H4 (cell line): ENCODE measurements around the gene SERPINA10. TPM values are rescaled to one million over a fixed set of nuclear protein-coding genes. Genes with fewer than 3 reads are reported as not detected.
"Not testable (repeated sequence)": the region's sequence is repeated elsewhere in the genome, so short reads cannot be mapped to it uniquely, and the experiment has no call there.

Experiments used
- DNase-seq: peaks from one replicate; pipeline ENCODE4 v3.0.0-alpha.2; 2015; ENCODE audit warnings: low spot score
- total RNA-seq: library from RNA; depleted of rRNA; stranded (reverse); fragments of >200 nt; shearing (Covaris generic); gene quantifications from 2 replicates; pipeline ENCODE4 v1.2.3, GENCODE V29; 2014

Gene SERPINA10
- total RNA-seq, 1 experiment from 2014 or later = not detected

DNA sequence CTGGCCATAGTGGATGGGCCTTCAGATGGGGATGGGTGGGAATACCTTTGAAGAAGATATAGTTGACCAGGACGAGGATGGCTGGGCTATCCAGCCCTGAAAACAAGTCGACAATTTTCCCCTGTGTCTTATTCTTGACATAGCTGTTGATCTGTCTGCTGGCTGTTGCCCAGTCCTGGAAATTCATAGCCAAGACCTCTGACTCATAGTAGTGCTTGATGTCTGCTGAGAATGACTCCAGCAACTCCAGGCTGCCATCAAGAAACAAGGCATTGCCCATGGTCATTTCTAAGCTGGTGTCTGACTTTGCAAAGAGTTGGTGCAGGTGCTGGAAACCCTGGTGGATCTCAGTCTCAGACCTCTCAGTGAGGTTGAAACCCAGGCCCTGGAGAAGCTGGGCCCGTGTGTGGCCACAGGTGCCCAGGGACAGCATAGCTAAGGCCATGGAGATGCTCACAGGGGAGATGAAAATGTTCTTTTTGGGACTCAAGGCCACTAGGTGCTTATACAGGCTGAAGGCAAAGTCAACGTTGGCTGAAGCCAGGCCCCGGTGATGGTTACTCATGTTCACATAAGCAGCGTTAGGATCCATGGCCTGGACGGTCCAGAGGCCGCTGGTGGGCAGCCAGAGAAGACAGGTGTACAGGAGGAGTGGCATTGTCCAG lies 21.1 kb upstream of the SERPINA10 start:
- no peak for DNase-seq

DNA sequence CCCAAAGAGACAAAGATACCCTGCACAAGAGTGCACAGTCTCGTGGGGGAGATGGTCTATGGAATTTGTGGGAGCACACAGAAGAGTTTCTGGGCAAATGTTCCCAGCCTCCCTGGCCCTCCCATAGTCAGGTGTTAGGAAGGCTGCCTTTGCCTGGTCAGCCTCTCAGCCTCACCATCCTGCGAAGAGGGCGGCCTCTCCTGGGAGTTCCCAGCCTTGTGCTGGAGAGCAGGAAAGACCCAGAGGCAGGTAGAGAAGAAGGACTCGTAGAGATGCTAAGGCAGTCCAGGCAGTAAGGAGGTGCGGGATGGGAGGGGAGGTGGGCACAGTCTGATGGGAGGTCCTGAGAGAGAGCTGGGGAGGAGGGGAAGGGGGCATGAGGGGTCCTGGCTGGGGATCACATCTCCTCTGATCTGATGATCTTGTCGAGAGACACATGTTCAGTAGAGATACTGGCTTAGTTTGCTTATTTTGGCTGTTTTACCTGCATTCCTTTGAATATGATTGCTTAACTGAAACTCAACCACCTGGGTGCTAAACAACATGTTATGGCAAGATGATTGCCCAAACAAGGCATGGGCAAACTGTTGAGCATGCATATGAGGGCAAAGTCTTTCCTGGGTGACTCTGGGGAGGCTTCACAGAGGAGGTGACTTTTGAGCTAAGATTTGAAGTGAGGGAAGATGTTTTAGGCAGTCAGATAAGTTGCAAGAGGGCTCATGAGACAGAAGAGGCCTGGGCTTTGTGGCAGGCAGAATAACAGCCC lies 19.6 kb upstream of the SERPINA10 start:
- no peak for DNase-seq

DNA sequence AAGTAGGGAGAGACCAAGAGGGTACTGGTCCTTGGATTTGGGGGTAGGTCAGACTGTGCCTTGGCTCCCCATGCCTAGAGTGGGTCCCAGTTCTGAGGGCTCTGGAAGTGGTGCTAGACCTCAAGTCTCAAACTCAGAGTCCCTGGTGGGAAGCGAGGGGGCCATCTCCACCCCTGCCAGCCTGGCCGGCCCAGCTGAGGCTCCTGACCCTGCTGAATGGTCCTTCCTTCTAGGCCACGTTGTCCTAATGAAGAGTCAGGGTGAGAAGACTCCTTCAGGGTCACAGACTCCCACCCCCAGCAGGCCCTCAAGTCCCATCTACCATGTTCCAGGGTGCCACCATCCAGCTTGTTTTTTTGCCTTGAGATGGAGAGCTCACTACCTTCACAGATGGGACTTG lies 17.2 kb upstream of the SERPINA10 start:
- no peak for DNase-seq

DNA sequence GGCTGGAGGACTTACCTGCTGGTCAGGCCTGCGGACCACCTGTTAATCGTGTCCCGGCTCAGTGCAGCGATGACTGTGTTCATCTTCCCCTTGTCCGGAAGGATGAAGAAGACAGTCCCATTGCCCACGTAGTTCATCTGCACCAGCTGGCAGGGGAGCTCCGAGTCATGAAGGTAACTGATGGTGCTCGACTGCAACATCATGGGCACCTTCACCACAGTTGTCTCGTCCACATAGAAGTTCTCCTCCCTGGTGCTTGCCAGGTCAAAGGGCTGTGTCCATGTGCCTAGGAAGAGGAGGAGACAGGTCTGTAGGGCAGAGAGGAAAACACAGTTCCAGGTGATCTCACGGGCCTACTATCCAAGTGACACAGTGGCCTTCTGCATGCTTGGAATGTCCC lies 16.7 kb upstream of the SERPINA10 start:
- no peak for DNase-seq

DNA sequence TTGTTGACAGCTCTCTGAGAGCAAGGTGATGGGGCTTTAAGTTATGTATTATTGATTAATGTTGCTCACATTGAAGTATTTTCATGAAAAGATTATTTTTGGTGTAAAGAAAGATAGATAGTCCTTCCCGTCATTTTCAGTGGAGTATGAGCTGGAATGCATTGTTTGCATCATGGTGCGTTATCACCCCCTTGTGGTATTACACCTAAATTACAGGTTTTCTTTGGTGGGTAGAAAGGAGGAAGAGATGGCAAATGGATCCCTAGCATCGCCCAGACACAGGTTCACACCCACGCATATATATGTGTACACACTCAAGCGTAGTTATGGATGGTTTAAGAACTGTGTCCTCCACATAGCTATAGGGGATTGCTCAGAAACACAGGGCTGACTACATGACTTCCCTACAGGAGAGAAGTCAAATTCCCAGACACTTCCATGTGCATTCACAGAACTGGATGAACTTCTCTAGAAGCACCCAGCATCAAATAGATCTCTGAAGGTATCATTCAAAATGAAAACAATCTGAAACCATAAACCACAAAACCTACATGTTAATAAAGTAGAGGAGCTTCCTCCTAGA lies 14.4 kb upstream of the SERPINA10 start:
- no peak for DNase-seq

DNA sequence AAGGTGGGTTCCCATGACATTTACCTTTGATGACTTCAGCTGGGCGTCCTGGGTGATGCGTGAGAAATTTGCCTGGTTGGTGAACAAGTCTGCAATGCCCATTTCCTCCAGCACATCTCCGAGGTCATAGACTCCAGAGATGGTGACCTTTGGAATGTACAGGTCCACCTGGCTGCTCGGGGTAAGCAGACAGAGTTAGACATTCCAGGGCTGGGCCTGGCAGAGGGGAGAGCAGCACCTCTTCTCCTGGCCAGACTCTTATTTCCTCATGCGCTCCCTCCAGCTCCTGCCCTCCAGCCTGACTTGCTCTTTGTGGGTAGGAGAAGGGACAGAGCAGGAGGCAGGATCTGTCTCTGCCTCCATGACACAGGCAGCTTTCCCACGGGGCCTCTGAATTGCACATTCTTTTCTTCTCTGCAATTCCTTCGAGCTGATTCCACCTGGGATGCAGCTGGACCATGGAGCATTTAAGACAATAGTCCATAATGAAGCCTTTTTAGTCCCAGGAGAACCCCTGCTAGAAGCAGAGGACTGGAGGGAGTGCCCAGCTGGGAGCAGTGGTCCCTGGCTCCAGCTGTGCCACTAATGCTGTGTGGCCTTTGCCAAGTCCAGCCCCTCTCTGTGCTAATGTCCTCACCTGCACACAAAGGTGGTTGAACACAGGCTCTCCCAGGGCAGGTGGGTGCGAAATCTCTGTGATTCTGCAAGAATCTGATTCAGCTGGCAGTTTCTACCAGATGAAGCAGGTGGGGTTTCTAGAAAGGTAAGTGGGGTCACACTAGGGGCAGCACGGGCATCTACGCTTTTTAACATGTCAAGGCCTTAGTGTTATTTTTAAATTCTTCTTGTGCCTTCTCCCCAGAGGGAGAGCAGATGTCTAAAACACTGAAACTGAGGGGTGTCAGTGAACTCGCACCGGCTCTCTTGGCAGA lies 13.2 kb upstream of the SERPINA10 start:
- DNase-seq = no peak

DNA sequence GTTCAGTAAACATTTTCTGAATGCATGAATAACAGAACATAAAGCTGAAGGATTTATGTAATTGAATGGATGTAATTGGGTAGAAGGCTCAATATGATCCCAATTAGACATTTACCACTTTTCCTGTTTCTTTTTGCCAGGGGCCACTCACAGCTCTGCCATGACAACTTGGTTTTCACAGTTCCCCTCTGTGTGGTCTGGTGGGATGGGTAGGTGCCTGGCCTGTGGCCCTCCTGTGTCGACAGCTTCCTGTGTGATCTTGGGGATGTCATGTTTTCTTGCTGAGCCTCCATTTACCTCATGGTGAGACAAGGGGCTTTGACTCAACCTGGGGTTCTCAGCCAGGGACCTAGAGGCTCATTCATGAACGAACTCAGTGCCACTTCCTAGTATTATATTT lies 12.6 kb upstream of the SERPINA10 start:
- DNase-seq = no peak

DNA sequence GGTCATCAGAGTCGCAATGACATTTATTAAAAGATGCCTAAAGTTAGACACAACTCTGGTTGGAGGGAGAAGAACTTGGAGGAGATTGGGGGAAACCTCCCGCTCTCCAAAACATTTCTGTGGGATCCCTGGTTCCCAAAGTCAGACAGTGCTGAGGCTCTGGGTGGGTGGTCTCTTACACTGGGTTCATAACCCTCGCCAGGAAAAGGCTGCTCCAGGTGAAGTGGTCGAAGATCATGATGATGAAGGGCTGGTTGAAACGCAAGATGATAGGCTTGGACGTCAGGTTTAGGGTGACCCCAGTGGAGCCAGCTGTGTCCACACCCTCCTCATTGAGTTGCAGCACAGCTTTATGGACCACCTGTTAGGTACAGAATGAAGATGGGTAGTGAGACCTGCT lies 11.2 kb upstream of the SERPINA10 start:
- DNase-seq = no peak

DNA sequence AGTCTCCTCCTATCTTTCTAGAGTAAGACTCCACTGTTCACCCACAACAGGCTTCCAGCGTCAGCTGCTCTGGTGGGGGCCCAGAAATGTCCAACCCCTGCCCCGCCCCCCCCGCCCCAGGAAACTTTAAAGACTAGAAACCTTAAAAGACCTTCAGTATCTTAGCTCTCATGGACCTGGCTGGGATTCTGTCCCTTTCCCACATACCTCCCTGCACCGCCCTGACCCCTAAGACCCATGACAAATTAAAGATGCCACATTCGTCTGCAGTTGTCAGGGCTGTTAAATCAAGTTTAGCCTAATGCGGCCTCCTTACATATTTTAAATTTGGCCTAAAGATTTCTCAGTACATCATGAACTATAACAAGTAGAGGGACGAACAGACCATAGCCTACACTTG lies 10.0 kb upstream of the SERPINA10 start:
- DNase-seq = no peak

DNA sequence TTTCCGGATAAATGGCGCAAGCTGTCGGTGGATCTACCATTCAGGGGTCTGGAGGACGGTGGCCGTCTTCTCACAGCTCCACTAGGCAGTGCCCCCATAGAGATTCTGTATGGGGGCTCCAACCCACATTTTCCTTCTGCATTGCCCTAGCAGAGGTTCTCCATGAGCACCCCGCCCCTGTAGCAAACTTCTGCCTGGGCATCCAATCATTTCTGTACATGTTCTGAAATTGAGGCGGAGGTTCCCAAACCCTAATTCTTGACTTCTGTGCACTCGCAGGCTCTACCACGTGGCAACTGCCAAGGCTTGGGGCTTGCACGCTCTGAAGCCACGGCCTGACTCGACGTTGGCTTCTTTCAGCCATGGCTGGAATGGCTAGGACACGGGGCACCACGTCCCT lies 5.1 kb upstream of the SERPINA10 start:
- DNase-seq = no peak

DNA sequence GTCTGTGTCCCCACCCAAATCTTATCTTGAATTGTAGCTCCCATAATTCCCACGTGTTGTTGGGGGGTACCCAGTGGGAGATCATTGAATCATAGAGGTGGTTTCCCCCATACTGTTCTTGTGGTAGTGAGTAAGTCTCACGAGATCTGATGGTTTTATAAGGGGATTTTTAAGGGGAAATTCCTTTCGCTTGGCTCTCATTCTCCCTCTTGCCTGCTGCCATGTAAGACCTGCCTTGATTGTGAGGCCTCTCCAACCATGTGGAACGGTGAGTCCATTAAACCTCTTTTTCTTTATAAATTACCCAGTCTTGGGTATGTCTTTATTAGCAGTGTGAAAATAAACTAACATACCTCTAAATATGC lies 3.1 kb upstream of the SERPINA10 start:
- not testable (repeated sequence) for DNase-seq

DNA sequence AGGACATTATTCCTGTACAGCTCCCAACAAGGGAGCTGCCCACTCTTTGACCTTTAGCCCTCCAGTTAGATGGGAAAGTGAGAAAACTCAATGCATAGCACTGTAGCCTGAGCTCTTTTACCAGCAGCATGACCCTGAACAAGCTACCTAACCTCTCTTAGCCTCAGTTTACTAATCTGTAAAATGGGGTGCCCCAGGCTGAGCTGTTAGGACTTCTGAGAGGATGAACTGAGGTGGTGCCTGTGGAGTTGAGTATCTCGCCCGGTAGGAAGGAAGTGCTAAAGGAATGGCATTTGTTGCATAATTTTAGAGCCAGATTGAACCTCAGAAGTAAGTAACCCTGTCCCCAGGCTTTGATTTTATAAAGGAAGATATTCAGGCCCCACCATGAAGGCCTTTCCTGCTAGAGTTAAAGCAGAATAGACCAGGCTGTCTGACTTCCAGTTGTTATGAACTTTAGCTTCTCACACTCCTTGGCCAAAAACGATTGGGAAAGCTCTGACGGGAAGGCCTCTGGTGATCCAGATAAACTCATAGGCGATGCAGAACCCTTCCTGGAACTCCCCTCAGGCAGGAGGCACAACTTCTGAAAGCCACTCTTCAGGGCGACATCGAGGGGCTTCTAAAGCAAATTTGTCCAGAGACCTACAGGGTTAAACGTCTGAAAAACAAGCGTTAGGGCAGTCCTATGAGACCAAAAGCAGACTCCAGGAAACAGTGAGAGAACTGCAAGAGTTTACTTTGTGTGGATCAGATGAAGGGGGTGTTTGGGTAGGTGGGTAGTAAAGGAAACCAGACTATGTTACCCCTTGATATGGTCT lies 2.5 kb upstream of the SERPINA10 start:
- DNase-seq = no peak

DNA sequence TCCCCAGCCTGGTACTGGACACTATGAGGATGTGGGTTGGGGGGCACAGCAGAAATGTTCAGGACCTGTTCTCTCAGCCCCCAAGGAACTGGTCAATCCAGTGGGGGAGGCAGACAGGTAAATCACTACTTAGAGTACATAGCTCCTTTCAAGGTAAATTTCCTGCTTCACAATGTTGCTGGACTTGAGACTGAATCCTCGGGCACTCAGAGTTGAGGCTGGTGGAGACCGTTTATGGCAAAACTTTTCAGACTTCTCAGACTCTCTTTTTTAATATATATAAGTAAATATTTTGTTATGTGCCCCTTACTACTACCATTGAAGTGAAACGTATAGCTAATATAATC lies 483 bp upstream of the SERPINA10 start:
- no peak for DNase-seq

DNA sequence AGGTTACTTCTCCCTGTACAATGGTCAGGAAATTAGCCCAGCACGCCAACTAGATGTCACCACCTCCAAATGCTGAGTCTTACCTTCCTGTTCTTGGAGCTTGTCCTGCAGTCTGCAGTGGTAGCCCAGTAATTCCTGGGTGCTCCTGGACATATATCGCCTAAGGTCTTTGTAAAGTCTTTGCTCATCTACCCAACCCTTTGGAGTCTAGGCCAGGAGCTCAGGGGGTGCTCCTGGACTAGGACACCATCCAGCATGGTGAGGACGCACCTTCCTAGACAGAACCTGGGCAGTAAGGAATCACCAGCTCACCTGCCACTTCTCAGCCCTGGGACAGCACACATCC lies 569 bp downstream of the SERPINA10 start:
- no peak for DNase-seq

DNA sequence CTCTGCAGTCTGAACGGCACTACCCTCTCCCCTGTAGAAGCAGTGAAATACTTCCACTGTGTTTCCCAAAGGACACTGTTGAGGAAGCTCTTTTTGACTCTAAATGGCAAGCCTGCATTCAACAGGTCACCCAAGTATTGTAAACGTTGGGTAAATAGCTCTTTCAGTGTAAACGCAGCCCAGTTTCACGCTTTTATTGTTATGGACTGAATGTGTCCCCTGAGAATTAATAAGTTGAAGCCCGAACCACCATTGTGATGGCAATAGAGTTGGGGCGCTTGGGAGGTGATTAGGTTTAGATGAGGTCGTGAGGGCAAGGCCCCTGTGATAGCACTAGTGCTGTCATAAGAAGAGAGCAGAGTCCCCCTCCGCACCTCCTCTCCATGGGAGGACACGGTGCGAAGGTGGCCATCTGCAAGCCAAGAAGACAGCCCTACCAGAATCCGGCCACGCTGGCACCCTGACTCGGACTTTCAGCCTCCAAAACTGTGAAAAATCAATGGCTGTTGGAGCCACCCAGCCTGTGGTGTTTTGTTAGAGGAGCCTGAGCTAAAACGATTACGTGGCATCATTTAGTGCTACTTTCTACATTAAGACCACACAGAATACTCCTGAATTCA lies 1.1 kb downstream of the SERPINA10 start:
- no peak for DNase-seq

DNA sequence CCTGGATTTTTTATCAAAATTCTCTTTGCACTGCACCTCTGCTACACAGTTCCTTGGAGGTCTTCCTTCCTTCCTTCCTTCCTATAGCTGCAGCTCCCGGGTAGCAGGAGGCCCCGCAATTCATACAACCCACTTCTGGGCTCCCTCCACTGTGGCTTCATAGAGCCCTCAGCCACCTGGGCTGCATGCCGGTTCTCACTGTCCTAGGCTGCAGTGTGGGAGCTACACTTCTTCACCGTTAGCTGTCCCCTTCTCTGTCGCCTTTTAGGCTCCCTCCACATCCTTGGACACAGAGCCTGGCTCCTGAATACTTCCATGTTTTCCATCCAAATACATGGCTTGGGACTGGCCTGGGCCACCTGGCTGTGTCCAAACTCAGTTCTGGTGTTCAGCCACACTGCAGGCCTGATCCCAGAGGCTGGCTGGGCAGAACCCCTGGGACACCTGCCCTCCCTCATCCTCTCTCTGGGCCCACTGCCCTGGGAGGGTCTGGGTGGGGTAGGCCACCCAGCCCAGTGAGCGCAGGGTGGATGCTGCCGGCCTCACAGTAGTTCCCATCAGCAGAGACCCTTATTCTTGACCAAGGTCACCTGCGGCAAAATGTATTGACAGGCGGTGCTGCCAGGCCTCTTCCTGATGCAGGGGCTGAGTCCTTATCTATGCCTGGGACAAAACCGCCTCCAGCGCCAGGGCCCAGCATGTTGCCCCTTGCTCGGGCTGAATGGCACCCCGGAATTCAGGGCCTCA lies 1.7 kb downstream of the SERPINA10 start:
- DNase-seq = no peak

DNA sequence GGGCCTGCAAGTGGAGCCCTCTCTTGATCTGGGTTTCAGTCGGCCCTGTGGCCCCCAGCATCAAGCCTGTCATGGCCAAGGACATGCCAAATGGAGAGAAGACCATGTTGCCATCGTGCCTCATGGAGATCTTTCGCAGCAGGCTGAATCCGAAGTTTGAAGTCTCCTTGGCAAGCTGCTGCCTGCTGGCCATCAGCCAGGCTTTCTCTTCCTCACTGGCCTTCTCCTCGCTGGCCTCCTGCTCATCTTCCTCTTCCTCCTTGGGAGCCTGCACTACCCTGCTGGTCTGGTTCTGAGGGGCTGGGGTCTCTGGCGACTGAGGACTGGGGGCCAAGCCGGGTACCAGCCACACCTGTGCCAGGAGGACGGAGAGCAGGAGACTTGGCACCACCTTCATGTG lies 2.9 kb downstream of the SERPINA10 start:
- no peak for DNase-seq

DNA sequence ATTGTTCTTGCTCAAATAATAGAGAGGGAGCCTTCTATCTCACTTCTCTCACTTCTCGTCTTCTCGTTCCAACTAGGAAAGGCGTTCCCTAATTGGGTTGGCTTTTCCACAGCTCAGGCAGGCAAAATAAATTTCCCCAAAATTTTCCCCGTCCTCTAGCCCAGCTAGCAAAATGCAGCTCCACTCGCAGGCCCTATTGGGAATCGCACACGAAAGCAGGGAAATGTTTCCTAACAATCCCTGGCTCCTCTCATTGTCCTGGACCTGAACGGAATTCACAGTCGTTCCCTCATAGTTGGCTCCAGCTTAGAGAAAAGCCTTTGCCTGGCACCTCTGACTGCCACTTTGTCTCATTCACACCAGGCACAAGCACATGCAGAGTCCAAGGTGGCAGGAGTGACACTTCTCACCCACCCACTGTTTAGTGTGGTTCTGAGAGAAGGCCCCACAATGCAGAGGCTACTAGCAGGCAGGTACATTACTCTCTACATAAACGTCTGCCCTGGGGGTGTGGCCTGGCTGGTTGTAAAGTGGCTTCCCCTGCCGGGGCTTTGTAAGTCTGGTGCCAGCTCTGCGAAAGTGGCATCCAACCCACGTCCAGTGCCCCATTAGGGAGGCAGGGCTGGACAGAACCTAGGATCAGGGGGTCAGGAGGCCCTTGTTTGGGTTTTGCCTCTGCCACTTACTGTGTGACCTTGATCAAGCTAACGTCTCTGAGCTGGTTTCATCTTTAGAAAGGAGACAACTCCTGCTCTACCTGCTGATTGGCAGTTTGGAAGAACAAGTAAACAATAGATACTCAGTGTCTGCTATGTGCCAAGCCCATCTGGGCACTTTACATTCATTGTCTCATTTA lies 4.2 kb downstream of the SERPINA10 start:
- no peak for DNase-seq

DNA sequence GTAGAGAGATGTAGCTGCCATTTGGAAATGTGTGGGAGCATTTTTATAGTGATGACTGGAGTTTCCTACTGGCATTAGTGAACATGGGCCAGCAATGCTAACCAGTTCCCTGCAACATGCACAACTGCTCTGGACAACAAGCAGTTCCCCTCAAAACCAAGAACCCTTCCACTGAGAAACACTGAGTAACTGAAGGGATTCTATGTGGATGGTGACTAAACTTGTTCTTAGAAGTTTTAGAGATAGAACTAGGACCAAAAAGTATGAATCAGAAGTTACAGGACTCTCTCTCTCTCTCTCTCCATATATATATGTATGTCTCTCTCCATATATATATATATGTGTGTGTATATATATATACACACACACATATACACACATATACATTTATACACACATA lies 7.9 kb downstream of the SERPINA10 start:
- DNase-seq = no peak
